Measurements from ENCODE around the gene GALK1.

The GALK1 gene

DNA sequence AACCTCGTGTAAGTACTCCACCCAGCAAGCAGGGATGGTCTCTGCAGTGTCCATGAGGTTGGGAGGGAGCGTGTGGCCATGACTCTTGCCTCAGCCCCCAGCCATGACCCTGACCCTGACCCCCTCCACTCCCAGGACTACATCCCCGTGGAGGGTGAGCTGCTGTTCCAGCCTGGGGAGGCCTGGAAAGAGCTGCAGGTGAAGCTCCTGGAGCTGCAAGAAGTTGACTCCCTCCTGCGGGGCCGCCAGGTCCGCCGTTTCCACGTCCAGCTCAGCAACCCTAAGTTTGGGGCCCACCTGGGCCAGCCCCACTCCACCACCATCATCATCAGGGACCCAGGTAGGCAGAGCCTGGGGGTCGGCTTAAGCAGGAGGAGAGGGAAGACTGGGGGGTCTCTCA is 16.3 kb downstream of the GALK1 start:
- no peak for DNase-seq

DNA sequence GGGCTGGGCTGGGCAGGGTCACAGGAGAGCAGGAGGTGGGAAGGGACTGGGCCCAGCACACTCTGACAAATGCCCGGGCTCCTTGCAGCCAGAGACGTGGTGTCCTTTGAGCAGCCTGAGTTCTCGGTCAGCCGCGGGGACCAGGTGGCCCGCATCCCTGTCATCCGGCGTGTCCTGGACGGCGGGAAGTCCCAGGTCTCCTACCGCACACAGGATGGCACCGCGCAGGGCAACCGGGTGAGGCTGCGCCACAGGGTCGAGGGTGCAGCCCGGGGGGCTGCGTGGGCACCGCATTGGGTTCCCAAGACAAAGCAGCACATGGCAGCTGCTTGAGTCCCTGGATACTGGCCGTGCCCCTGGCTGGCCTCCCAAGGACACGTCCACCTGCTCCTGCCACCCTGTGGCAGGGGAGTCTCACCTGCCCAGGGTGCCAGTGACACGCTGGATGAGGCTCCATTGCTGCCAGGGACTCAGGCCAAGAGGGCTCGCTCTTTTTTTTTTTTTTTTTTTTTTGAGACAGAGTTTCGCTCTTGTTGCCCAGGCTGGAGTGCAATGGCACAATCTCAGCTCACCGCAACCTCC is 21.3 kb downstream of the GALK1 start:
- DNase-seq = no peak

DNA sequence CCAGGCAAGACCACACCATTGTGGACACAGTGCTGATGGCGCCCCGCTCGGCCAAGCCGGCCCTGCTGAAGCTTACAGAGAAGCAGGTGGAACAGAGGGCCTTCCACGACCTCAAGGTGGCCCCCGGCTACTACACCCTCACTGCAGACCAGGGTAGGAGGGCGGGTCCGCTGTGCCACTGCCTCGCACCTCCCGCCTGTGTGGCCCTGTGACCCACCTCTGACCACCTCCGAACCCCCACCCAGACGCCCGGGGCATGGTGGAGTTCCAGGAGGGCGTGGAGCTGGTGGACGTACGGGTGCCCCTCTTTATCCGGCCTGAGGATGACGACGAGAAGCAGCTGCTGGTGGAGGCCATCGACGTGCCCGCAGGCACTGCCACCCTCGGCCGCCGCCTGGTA is 22.7 kb downstream of the GALK1 start:
- no peak for DNase-seq

DNA sequence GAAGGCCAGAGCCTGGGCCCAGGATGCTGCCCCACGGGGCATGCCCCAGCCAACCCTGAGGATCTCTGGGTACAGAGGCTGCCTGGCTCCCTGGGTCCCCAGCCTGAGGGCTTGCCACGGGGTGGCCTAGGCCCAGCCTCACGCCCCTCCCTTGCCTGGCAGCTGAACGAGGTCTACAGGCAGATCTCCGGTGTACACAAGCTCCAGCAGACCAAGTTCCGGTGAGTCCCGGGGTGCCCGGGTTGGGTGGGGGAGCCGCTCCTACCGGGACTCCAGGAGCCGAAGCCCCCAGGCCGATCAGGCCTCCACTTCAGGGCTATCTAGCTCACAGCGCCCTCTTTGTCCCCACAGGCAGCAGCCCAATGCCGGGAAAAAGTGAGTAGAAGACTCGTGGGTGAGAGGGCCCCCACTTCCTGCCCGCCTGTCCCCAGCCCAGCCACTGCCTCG is 24.3 kb downstream of the GALK1 start:
- no peak for DNase-seq

DNA sequence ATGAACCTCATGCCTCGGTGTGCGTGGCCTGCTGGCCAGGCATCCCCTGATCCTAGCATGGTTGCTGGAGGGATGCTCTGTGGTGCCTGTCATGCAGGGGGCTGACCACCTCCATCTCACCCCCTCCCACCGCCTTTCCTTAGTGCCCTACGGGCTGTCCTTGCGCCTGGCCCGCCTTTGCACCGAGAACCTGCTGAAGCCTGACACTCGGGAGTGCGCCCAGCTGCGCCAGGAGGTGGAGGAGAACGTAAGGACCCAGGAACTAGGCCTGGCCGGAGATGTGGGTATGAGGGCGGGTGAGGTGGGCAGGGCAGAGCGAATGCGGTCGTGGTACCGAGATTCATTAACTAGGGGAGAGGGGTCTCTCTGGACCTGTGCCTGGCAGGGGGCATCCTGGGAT is 24.8 kb downstream of the GALK1 start:
- DNase-seq = no peak

DNA sequence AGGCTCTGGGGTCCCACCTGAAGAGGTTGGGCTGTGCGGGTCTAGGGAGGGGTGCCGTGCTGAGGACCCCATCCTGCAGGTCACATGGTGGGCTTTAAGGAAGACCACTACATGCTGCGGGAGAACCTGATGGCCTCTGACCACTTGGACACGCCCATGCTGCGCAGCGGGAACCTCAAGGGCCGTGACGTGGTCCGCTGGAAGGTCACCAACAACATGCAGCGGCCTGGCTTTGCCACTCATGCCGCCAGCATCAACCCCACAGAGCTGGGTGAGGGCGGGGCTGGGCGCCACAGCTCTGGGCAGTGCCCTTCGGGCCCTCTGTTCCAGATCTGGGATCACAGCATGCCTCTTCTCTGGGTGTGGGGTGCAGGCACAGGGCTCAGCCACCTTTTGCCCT is 25.2 kb downstream of the GALK1 start:
- DNase-seq = no peak

DNA sequence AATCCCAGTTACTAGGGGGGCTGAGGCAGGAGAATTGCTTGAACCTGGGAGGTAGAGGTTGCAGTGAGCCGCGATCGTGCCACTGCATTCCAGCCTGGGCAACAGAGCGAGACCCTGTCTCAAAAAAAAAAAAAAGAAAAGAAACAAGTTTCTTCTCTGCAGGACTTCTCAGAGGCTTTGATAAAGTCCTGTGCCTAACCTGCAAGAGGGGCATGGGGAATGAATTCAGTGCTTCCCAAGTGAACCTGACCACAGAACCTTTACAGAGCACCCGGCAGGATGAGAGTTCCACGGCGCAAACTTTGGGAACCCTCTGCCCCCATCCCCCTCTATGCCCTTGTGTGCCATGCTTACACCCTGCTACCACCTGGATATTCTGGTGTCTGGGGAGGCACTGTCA is 25.8 kb downstream of the GALK1 start:
- no peak for DNase-seq

DNA sequence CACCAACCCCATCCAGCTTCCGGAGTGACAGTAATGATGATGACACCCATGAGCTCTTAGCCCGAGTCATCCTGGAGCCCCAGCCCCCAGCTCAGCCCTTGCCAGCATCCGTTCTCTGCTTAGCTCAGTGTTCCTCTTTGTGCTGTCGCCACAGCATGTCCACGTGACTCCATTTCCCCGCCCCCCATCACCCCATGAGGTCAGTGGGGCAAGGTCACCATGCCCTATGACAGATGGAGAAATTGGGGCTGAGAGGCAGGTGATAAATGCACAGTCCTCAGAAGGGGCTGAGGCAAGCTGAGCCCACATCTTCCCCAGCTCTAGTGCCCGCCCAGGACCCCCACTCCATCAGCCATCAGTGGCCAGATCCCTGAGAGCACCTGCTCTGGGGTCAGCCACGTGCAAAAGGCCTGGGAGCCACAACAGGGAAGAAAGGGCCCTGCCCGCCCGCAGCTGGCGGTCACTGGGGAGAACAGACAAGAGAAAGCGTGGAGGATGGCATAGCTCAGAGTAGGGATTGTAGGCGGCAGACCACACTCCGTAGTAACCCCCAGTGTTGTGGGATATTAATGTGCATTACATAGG is 26.7 kb downstream of the GALK1 start:
- DNase-seq = no peak

DNA sequence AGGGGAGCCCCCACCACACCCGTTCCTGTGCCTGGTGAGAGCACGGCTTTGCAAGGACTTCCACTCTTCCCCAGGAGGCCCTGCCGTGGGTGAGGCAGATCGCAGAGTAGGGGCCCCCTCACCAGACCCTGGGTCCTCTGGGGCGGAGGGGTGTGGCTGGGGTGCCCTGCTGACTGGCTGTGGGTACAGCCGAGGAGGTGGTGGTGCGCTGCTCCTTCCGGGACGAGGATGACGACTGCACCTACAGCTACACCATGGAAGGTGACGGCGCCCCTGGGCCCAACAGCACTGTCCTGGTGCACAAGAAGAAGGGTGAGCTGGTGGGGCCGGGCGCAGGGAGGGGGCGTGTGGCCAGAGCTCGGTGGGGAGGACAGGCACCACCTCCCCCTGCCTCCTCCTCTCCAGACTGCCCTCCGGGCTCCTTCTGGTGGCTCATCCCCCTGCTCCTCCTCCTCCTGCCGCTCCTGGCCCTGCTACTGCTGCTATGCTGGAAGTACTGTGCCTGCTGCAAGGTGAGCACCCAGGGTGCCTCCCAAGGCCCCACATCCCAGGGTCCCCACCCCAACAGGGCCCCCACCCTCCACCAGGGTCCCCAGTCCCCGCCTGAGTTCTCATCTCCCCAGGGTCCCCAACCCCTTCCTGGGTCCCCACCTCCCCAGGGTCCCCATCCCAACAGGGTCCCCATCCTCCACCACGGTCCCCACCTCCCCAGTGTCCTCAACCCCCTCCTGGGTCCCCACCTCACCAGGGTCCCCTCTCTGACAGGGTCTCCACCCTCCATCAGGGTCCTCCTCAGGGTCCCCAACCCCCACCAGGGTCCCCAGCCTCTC is 27.6 kb downstream of the GALK1 start:
- DNase-seq = no peak

DNA sequence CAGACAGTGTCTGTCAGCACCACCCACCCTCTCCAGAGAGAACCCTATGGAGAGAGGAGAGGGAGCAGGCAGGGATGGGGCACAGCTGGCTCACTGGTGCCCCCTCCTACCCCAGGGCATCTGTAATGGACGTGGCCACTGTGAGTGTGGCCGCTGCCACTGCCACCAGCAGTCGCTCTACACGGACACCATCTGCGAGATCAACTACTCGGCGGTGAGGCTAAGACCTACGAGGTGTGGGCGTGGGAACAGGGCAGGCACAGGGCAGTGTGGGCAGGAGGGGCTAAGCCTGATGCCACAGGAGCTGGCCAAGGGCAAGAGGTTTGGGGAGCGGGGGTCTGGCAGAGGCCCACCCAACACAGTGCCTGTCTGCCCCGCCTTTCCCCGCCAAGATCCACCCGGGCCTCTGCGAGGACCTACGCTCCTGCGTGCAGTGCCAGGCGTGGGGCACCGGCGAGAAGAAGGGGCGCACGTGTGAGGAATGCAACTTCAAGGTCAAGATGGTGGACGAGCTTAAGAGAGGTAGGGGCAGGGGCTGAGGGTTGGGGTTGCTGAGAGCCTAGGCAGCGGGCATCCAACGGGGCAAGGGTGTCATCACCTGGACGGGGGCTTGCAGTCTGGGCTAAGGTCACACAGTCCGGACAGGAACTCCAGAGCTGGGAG is 28.7 kb downstream of the GALK1 start:
- DNase-seq = no peak

DNA sequence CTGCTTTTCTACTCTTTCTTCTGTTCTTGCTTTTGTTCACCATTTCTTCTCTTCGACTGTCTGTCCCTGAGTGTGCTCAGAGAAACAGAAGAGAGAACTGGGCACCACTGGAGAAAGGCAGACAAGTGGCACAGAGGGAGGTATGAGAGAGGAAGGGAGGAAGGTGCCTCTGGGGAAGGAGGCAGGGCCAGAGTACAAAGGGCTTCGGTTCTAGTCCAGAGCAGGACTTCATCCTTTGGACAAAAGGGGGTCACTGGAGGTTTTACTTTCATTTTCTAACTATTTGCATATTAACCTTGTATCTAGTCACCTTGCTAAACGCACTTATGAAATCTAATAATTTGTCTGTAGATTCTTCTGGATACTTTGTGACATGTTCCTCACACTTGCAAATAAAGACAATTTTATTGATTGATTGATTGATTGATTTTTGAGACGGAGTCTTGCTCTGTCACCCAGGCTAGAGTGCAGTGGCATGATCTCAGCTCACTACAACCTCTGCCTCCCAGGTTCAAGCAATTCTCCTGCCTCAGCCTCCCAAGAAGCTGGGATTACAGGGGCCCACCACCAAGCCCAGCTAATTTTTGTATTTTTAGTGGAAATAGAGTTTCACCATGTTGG is 30.2 kb downstream of the GALK1 start:
- DNase-seq = no peak

DNA sequence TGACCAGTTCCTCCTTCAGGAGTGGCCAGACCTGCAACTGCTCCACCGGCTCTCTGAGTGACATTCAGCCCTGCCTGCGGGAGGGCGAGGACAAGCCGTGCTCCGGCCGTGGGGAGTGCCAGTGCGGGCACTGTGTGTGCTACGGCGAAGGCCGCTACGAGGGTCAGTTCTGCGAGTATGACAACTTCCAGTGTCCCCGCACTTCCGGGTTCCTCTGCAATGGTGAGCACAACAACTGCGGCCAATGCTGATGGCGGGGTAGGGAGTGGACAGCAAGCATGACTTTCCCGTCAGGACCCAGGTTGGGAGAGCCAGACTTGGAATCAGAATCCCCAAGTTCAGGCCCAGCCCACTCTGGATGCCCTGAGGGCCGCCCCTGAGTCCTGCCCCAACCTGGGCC is 31.5 kb downstream of the GALK1 start:
- no peak for DNase-seq

DNA sequence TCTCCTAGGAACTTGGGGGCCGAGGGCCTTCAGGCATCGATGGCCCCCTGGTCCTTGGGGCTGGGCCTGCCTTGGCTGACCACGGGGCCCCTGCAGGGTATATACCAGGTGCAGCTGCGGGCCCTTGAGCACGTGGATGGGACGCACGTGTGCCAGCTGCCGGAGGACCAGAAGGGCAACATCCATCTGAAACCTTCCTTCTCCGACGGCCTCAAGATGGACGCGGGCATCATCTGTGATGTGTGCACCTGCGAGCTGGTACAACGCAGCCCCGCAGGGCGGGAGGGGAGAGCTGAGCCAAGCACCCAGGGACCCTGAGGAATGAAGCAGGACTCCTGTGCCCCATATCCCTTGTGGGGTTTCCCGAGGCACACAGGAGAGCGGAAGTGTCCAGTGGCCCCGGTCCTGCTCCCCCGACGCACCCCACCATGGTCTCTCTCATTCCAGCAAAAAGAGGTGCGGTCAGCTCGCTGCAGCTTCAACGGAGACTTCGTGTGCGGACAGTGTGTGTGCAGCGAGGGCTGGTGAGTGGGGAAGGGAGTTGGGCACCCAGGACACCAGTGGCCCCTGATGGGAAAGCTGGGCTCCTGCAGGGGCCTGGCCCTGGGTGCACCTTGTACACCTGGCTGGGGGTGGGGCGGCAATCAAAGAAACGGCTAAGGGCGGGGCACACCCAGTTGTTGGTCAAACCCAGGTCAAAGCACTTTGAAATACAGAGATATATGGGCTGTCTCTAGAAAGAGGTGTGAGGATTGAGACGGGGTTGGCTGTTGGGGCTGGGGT is 33.1 kb downstream of the GALK1 start:
- no peak for DNase-seq

DNA sequence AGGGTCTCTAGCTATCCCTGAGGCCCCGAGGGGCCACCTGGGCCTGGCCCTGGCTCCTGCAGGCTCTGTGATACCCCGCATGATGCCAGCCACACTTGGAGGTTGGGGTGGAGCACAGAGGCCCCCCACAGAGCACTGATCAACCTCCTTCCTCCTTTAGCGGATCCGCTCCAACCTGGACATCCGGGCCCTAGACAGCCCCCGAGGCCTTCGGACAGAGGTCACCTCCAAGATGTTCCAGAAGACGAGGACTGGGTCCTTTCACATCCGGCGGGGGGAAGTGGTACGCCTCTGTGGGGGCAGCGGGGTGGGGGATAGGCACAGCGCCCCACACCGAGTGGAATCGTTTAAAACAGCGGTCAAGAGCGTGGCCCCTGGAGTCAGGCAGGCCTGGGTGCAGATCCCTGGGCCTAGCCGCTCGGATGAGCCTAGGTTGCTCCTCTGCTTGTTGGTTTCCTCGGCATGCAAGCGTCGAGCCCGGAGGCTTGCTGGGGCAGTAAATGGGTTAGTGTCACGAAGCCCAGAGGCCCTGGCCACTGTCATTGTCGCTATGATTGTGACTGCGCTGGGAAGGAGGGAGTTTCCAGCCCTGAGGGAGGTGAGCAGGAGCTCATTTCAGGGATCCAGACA is 33.8 kb downstream of the GALK1 start:
- no peak for DNase-seq

DNA sequence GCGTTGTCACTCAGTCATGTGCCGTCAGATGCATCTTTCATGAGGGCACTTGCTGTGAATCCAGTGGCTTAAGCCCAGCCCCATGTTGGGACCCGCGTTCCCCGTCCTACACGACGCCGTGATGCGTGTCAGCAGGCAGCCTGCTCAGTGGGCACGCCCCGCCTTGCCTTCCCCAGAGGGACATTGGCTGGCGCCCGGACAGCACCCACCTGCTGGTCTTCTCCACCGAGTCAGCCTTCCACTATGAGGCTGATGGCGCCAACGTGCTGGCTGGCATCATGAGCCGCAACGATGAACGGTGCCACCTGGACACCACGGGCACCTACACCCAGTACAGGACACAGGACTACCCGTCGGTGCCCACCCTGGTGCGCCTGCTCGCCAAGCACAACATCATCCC is 34.9 kb downstream of the GALK1 start:
- DNase-seq = no peak

DNA sequence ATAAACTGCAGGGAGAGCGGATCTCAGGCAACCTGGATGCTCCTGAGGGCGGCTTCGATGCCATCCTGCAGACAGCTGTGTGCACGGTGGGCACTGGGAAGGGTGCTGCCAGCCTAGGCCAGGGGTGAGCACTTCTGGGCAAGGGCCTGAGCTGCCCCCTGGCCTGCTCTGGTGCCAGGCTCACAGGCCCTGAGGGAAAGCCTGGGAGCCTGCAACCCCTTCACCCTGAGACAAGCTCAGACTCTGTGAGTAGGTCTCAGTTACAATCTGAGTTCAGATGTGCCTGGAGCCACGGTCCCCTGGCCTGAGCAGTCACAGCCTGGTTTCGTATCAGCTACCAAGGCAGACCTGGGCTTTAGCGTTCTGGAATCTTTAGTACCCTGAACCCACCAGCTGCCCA is 35.6 kb downstream of the GALK1 start:
- DNase-seq = no peak

DNA sequence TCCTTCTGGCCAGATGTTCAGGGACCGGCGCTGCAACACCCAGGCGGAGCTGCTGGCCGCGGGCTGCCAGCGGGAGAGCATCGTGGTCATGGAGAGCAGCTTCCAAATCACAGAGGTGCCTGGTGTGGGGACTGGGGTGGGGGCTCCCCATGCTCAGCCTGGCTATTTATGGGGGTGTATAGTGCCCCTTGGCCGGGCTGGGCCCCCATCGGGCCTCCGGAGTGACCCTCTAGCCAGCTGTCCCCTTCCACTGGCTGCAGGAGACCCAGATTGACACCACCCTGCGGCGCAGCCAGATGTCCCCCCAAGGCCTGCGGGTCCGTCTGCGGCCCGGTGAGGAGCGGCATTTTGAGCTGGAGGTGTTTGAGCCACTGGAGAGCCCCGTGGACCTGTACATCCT is 37.6 kb downstream of the GALK1 start:
- DNase-seq = no peak

DNA sequence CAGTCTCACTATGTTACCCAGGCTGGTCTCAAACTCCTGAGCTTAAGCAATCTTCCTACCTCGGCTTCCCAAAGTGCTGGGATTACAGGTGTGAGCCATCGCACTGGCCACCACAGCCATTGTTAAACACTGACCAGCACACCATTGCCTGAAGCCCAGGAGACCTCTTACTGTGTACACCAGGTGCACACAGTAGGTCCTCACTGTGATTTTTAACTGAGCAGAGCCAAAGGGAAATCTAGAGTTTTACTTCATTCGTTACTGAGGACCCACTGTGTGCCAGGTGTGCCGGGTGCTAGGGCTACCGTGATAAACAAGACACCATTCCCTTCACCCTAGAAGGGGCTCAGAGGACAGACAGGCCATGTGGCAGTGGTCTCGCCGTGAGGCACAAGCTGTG is 39.5 kb downstream of the GALK1 start:
- DNase-seq = no peak

DNA sequence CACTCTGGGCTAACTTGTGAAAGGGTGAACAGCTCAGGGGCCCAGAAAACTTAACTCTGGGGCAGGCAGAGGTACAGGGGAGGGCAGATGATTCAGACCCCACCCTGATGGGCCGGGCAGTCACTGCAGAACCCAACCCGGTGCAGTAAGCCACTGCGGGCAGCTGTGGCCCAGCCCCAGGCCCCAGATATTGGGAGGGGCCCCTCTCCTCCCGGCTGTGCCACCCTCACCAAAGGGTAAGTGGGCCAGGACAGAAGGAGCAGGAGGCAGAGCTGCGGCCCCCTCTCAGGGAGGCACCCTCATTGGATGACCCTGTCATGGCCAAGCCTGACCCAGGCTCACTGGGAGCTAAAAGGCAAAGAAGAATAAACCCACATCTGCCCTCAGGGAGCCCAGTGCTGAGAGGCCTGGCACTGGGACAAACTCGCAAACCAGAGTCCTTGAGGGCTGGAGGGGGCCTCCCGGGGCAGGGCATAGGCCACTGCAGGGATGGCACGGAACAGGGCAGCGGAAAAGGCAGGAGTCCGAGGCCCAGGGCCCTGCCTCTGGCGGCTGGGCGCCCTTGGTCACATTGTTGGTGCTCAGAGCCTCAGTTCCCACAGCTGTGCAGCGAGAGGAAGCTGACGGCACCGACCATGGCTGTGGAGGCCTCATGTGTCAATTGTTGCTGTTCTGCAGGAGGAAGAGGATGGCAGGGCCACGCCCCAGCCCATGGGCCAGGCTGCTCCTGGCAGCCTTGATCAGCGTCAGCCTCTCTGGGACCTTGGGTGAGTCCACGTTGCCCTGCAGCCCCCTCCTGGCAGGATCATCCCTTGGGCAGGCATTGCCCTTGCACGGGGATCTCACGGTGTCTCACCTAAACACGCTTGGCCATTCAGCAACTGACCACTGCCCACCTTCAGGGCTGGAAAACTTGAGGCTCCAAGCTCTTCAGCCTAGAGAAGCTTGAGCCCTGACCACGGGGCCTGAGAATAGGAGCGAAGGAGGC is 40.7 kb downstream of the GALK1 start:
- no peak for DNase-seq

DNA sequence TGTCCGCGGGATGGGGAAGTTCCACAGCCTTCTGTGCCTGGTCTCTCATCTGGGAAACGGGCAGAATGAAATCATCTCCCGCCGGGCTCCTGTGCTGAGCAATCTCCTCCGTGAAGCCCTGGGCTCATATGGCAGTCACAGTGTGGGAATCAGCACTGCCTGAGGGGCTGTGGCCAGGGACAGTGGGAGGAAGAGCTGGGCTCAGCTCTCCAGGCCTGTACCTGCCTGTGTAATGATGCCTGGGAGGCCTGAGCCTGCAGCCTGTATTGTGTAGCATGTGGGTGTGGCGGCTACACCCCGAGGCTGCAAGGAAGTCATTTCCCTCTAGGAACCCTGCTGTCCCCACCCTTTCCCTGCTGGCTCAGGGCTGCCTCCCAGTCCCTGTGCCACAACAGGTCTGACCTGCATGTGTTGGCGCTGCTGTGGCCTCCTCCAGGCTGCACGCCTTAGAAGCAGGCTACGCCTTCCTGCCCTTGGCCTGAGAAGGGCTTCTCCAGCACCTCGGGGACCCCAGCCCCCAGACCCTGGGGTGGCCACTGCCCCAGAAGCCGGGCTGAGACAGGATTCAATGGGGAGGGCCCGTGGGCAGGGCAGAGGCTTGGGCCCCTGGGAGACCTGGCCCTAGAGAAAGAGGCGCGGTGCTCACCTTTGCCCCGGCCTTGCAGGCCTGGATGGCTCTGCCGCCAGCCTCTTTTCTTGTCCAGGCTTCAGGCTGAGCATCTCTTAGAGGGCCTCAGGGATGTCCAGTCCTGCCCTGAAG is 41.6 kb downstream of the GALK1 start:
- no peak for DNase-seq

All from NCI-H1105 treated with DMSO at 0.1 percent for 48 hours (cell line).